Thyroid gland (tissue), 4 donors: ENCODE data around the gene AP3D1. TPM values are rescaled to one million over a fixed set of nuclear protein-coding genes. Genes with fewer than 3 reads are reported as not detected.

Experiments used
- DNase-seq, 2 donors: peaks; one replicate each; pipeline ENCODE4 v3.0.0-alpha.2; 2019
- H3K27ac ChIP-seq, 3 donors: fragments of 200-600 bp; sonication (generic); 1 replicate in 2 of 3; 2 replicates in 1 of 3; pipeline ENCODE4 v1.5.1; 2016 to 2019; ENCODE audit warnings: mild to moderate bottlenecking in 1 of 3, moderate library complexity in 1 of 3
- H3K27me3 ChIP-seq: fragments of 200-600 bp; sonication (generic); one replicate; pipeline ENCODE4 v1.5.1; 2019
- H3K36me3 ChIP-seq, 2 donors: fragments of 200-600 bp; sonication (generic); one replicate each; pipeline ENCODE4 v1.5.1; 2016 to 2019
- H3K4me1 ChIP-seq, 2 donors: fragments of 200-600 bp; sonication (generic); one replicate each; pipeline ENCODE4 v1.5.1; 2017 to 2019
- H3K4me3 ChIP-seq, 3 donors: fragments of 200-600 bp; sonication (generic); replicated peaks in 1 of 3; 1 replicate in 2 of 3; 2 replicates in 1 of 3; pipeline ENCODE4 v1.5.1; 2016; ENCODE audit warnings: mild to moderate bottlenecking in 1 of 3
- H3K9me3 ChIP-seq: fragments of 200-600 bp; sonication (generic); one replicate; pipeline ENCODE4 v1.5.1; 2017
- CTCF ChIP-seq, 6 experiments: fragments of 200-600 bp in 3 of 6; fragments of 450-650 bp in 3 of 6; sonication (generic) in 3 of 6; IDR thresholded peaks; one replicate each; pipeline ENCODE4 v1.5.1; 2016 to 2019; ENCODE audit warnings: antibody characterized with exemption in 6 of 6, mild to moderate bottlenecking in 2 of 6, inconsistent platforms in 1 of 6, moderate library complexity in 1 of 6
- POLR2A ChIP-seq, 2 donors: fragments of 450-650 bp; IDR thresholded peaks; one replicate each; pipeline ENCODE4 v1.6.1; 2017; ENCODE audit warnings: antibody characterized with exemption in 2 of 2, mild to moderate bottlenecking in 2 of 2, moderate library complexity in 1 of 2
- WGBS, 2 donors: methylation state at CpG; one replicate each; pipeline ENCODE4 v1.1.5; 2017; 5-methylcytosine and 5-hydroxymethylcytosine counted together
- intact Hi-C: fragments of 100-400 bp; cut with DNase I; formaldehyde crosslinking; loops from one replicate; pipeline ENCODE4 v1.15.1; 2023
- total RNA-seq, 4 donors: library from RNA; depleted of rRNA; stranded (reverse); fragments of >200 nt; gene quantifications; one replicate each; pipeline ENCODE4 v1.2.3, GENCODE V29; 2016

AP3D1 gene
- total RNA-seq, 4 donors from 2014 or later: 62.5 to 121 (median 118) TPM

DNA sequence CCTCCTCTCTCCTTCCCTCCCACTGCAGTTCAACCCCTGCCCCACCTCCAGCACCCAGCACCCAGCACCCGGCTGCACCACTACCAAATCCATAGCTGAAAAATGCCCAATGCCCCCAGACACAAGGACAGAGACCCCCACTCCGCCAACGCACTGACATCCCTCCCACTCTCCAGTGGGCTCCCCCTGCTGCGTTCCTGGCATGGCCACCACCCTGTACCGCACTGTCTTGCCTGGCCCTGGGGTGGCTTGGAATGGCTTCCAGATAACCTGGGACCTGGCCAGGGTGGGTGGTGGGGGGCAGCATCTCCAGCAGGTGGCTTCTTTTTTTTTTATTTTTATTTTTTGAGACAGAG, 94.6 kb downstream of the AP3D1 start:
- TF ChIP-seq CTCF (IDR thresholded peaks at IDR 0.05): no peak
- no peak for TF ChIP-seq POLR2A (IDR thresholded peaks at IDR 0.05)
- intact Hi-C loops: no loop called here
- no peaks in the 10 kb centered on the region for H3K27me3 ChIP-seq
- no peaks in the 10 kb centered on the region for H3K9me3 ChIP-seq
- peak in 1 of 2 donors; percentile 5 for DNase-seq
- no peaks in the 10 kb centered on the region for H3K36me3 ChIP-seq
- no peak overlapping the region for H3K4me3 ChIP-seq
- H3K27ac ChIP-seq: peak overlapping the region; percentile 88 to 100 (median 96)
- 54 to 71% methylated on average over 5 of the region's 5 CpGs for WGBS, 2 donors
- peaks cover 48 to 80% of the 10 kb centered on the region in 2 donors for H3K4me1 ChIP-seq

- TF ChIP-seq CTCF (IDR thresholded peaks at IDR 0.05): no peak
- peak in 1 of 2 donors; percentile 29 for TF ChIP-seq POLR2A (IDR thresholded peaks at IDR 0.05)
- Histone ChIP-seq H3K27me3 (no peaks in the 10 kb centered on the region), H3K4me3 (no peak overlapping the region), H3K27ac (peak overlapping the region; percentile 88 to 100 (median 96)), H3K9me3 (no peaks in the 10 kb centered on the region), H3K4me1 (peaks cover 52 to 85% of the 10 kb centered on the region in 2 donors), H3K36me3 (no peaks in the 10 kb centered on the region)
- 27 to 28% methylated on average over 10 to 14 of the region's 22 CpGs for WGBS, 2 donors
- DNase-seq: peak; percentile 41 to 43
- intact Hi-C loops: no loop called here
Observed at GRCh38 chr19:2055931-2056836, 95.2 kb downstream of the AP3D1 start.

GRCh38 chr19:2054763-2055162, 96.6 kb downstream of the AP3D1 start:
- TF ChIP-seq CTCF (IDR thresholded peaks at IDR 0.05) (no peak), POLR2A (IDR thresholded peaks at IDR 0.05) (no peak)
- intact Hi-C loops: no loop called here
- no peaks in the 10 kb centered on the region for H3K36me3 ChIP-seq
- DNase-seq: no peak
- no peaks in the 10 kb centered on the region for H3K27me3 ChIP-seq
- H3K9me3 ChIP-seq: no peaks in the 10 kb centered on the region
- H3K4me1 ChIP-seq: peaks cover 40 to 74% of the 10 kb centered on the region in 2 donors
- H3K27ac ChIP-seq: peak overlapping the region in 2 of 3 donors; percentile 27 to 96
- 76 to 77% methylated on average over 5 to 8 of the region's 8 CpGs for WGBS, 2 donors
- H3K4me3 ChIP-seq: no peak overlapping the region

- Histone ChIP-seq H3K4me1 (peaks cover 38 to 73% of the 10 kb centered on the region in 2 donors), H3K9me3 (no peaks in the 10 kb centered on the region), H3K27me3 (no peaks in the 10 kb centered on the region), H3K4me3 (no peak overlapping the region), H3K36me3 (peaks cover 0 to 3% of the 10 kb centered on the region in 2 donors), H3K27ac (peak overlapping the region in 2 of 3 donors; percentile 12 to 96)
- TF ChIP-seq CTCF (IDR thresholded peaks at IDR 0.05): no peak
- no peak for TF ChIP-seq POLR2A (IDR thresholded peaks at IDR 0.05)
- intact Hi-C loops: no loop called here
- WGBS, 2 donors: 87 to 88% methylated on average over 23 to 24 of the region's 24 CpGs
- peak in 1 of 2 donors; percentile 51 for DNase-seq
Observed at GRCh38 chr19:2053601-2054389, 97.6 kb downstream of the AP3D1 start.
